Subcutaneous adipose tissue (tissue), 4 donors: ENCODE measurements around the gene THEM4. TPM values are rescaled to one million over a fixed set of nuclear protein-coding genes. Genes with fewer than 3 reads are reported as not detected.

ENCODE experiments used
- total RNA-seq, 4 donors: library from RNA; depleted of rRNA; stranded (reverse); fragments of >200 nt; gene quantifications; one replicate each; pipeline ENCODE4 v1.1.0, GENCODE V29; 2016
- TF ChIP-seq, protein P1 (sequence below): fragments of 450-650 bp; IDR thresholded peaks from one replicate; pipeline ENCODE4 v1.5.1; 2016; ENCODE audit warnings: low read depth, mild to moderate bottlenecking, control low read depth, antibody characterized with exemption, moderate library complexity

THEM4 gene
- total RNA-seq, 4 donors from 2014 or later, result 20.7 to 34.2 (median 26.5) TPM

GRCh38 chr1:151833172-151833900 lies 76.0 kb downstream of the THEM4 start:
- TF ChIP-seq, protein P1, sequence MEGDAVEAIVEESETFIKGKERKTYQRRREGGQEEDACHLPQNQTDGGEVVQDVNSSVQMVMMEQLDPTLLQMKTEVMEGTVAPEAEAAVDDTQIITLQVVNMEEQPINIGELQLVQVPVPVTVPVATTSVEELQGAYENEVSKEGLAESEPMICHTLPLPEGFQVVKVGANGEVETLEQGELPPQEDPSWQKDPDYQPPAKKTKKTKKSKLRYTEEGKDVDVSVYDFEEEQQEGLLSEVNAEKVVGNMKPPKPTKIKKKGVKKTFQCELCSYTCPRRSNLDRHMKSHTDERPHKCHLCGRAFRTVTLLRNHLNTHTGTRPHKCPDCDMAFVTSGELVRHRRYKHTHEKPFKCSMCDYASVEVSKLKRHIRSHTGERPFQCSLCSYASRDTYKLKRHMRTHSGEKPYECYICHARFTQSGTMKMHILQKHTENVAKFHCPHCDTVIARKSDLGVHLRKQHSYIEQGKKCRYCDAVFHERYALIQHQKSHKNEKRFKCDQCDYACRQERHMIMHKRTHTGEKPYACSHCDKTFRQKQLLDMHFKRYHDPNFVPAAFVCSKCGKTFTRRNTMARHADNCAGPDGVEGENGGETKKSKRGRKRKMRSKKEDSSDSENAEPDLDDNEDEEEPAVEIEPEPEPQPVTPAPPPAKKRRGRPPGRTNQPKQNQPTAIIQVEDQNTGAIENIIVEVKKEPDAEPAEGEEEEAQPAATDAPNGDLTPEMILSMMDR, result no peak

- TF ChIP-seq, protein P1, result no peak
These were observed 76.9 kb downstream of the THEM4 start for GRCh38 chr1:151832318-151832980.

GRCh38 chr1:151831605-151832004 lies 77.7 kb downstream of the THEM4 start, which contains the start of gene RORC:
Gene RORC, minus strand, starts transcription at chr1:151831802. Its CDS starts 38 bp downstream, at chr1:151831764.
- TF ChIP-seq, protein P1, result no peak

GRCh38 chr1:151831256-151831591 lies 78.1 kb downstream of the THEM4 start:
- TF ChIP-seq, protein P1, result no peak

- TF ChIP-seq, protein P1, result no peak
These were observed 79.3 kb downstream of the THEM4 start for GRCh38 chr1:151830055-151830454.

DNA sequence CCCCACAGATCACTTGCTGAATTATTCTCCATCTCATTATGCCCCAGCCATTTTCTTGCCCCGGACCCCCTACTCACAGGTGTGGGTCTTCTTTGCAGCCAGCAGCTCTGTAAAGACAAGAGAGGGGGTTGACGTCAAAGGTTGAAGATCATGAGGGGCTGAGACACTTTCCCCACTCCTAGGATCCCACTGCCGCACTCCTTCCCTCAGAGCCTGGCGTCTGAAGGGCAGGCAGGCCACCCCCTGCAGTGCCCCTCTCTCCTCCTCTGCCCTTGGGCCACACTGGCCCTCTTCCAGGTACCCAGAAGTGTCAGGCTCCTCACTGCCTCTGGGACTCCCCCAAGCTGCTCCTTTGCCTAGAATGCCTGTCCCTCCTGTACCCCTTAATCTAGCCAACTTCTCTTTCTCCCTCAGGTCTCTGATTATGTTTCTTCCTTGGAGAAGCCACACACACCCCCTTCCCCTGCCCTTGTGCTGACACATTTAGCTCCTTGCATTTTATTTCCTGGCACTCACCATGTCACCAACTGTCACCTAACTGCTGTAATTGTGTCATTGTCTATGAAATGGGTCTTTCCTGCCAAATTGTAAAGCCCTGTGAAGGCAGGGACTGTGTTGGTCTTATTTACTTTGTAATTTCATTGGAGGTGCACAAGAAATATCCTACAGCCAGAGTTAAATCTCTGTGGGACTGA lies 79.8 kb downstream of the THEM4 start:
- TF ChIP-seq, protein P1, result no peak

DNA sequence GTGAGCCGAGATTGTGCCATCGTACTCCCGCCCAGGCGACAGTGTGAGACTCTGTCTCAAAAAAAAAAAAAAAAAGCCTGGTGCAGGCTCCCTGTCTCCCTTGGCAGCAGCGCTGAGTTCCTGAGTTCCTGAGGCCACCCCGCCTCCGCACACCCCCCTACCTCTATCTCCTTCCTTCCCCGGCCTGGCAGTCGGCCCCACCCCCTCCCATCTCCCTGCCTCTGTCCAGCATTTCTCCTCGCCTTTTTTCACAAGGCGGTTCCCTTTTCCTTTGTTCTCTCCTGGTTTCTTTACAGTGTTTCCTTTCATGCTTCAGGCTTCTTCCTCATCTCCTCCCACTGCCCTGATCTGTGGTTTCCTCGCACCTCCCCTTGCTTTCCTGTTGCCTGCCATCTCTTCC lies 80.4 kb downstream of the THEM4 start:
- TF ChIP-seq, protein P1, result no peak
